Stimulated activated CD4-positive, alpha-beta T cell treated with anti-CD3 and anti-CD28 coated beads, Interleukin-4, amount 100 ng/mL, for 48 hours (primary cell): ENCODE data around the gene SPATA25.
"Not testable (repeated sequence)": the region's sequence is repeated elsewhere in the genome, so short reads cannot be mapped to it uniquely, and the experiment has no call there.

Experiments
- DNase-seq, 2 donors: peaks; one replicate each; pipeline ENCODE4 v3.0.0-alpha.2; 2020; ENCODE audit warnings: low read depth in 2 of 2

Gene SPATA25

GRCh38 chr20:45887346-45887715 is at the start of gene SPATA25:
TSS of gene SPATA25 (minus strand) at chr20:45887622. CDS start at chr20:45887590, 32 bp downstream.
- DNase-seq: no peak

- DNase-seq: no peak
Observed at GRCh38 chr20:45935416-45936046, 48.1 kb upstream of the SPATA25 start.

GRCh38 chr20:45934586-45935415 is 47.4 kb upstream of the SPATA25 start, which contains the start of gene PCIF1:
TSS of gene PCIF1 (plus strand) at chr20:45934683. CDS start at chr20:45939000, 4,317 bp downstream.
- peak; percentile 96 for DNase-seq

- peak; percentile 22 to 40 for DNase-seq
Observed at GRCh38 chr20:45934046-45934585, 46.7 kb upstream of the SPATA25 start.

- peak; percentile 38 to 53 for DNase-seq
Observed at GRCh38 chr20:45933266-45934045, 46.0 kb upstream of the SPATA25 start.

- DNase-seq: not testable (repeated sequence)
Observed at GRCh38 chr20:45931680-45932079, 44.3 kb upstream of the SPATA25 start.

- no peak for DNase-seq
Observed at GRCh38 chr20:45927071-45927878, 39.9 kb upstream of the SPATA25 start.

- no peak for DNase-seq
Observed at GRCh38 chr20:45926731-45927070, 39.3 kb upstream of the SPATA25 start.

- DNase-seq: no peak
Observed at GRCh38 chr20:45925821-45926506, 38.5 kb upstream of the SPATA25 start.

- no peak for DNase-seq
Observed at GRCh38 chr20:45924391-45925261, 37.2 kb upstream of the SPATA25 start.

GRCh38 chr20:45921337-45922189 is 34.1 kb upstream of the SPATA25 start:
- no peak for DNase-seq

- DNase-seq: no peak
Observed at GRCh38 chr20:45920462-45921336, 33.3 kb upstream of the SPATA25 start.

- DNase-seq: no peak
Observed at GRCh38 chr20:45919542-45920399, 32.3 kb upstream of the SPATA25 start.

GRCh38 chr20:45918779-45919537 is 31.5 kb upstream of the SPATA25 start:
- DNase-seq: no peak

GRCh38 chr20:45918182-45918737 is 30.8 kb upstream of the SPATA25 start:
- no peak for DNase-seq

- DNase-seq: no peak
Observed at GRCh38 chr20:45917790-45918141, 30.3 kb upstream of the SPATA25 start.
